NCI-H460 (cell line): Measurements from ENCODE around the gene CACNA1C. TPM values are rescaled to one million over a fixed set of nuclear protein-coding genes. Genes with fewer than 3 reads are reported as not detected.
"Not testable (repeated sequence)": the region's sequence is repeated elsewhere in the genome, so short reads cannot be mapped to it uniquely, and the experiment has no call there.

ENCODE experiments used
- DNase-seq: peaks from one replicate; pipeline ENCODE4 v3.0.0-alpha.2; 2016; ENCODE audit warnings: low read depth; ENCODE audit errors: extremely low read depth
- total RNA-seq: library from RNA; depleted of rRNA; stranded (reverse); fragments of >200 nt; shearing (Covaris generic); gene quantifications from 2 replicates; pipeline ENCODE4 v1.2.3, GENCODE V29; 2014; rRNA removed

CACNA1C gene
- total RNA-seq, 1 experiment from 2014 or later: 0.37 TPM

DNA sequence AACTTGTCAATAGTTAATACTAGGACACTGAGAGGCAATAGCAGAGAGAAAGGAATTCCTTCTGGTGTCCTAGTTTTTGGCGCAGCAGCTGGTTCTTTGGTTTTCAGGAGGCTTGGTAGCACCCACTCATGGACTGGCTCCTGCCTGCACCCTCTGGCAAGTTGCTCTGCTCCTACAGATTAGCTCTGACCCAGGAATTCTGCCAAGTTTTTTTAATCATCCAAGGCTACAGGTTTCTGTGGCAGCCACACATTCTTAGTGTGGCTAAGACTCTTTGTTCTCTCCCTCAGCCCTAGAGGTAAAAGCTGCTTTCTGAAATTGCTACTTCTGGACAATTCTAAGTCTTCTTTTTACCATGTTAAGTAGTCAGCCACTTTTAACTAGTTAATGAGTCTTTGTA lies 670.0 kb downstream of the CACNA1C start:
- DNase-seq: no peak

DNA sequence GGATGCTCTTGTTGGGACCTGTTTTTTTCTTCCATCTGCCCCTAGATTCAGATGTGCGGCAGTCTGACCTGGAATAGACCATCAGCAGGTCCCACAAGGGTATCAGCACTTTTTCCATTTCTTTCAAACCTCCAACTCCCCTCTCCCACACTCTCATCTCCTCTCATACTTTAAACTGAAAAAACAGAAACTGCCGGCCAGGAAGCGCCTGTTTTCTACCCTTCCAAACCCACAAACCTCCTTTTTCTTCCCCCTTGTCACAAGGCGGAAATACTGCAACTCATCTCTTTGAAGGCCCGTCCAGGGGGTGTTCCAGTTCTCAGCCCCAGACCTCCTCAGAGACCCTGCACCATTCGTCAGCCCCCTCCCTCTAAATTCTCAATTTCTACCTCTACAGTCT lies 679.5 kb downstream of the CACNA1C start:
- no peak for DNase-seq

- no peak for DNase-seq
Measured at GRCh38 chr12:2733493-2734355, 680.9 kb downstream of the CACNA1C start.

DNA sequence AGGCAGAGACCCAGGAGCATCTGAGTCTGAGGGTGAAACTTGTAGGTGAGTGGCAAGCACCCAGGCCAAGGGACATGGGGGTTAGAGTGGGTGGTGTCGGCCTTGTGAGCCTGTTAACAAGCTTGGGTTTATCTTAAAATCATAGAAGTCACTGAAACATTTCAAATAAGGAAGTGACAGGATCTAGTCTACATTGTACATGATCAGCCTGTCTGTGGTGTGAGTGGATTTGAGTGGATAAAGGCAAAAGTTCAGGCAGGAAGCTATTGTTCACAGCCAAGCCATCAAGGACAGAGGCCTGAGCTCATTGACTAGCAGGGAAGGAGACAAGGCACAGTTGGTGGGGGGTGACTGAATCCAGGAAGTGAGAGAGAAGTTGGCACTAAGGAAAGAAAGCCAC lies 682.6 kb downstream of the CACNA1C start:
- no peak for DNase-seq

DNA sequence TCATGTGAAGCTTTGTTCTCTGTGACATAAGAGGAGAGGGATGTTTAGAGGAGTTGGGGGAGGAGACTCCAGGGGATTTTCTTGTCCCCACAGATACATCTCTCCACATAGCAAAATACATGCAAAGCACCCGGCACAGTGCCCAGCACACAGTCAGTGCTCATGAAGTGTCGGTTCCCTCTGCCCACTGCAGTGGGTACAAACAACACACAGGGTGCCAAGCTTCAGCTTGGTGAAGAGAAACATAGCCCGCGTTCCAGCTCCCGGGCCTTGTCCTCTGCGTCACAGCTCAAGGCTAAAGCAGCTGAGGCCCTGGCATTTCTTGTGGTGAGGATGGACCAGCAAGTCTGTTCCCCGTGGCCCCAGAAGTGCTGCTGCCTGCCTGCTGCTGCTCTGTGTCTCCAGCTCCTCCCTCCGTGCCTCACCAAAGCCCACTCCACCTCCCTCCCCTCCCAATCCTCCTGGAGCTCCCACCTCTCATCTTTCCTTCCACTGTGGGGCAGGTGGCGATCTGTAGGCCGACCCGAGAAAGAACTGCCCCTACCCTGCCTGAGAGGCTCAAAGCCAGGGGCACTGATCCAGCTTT lies 685.0 kb downstream of the CACNA1C start:
- no peak for DNase-seq

DNA sequence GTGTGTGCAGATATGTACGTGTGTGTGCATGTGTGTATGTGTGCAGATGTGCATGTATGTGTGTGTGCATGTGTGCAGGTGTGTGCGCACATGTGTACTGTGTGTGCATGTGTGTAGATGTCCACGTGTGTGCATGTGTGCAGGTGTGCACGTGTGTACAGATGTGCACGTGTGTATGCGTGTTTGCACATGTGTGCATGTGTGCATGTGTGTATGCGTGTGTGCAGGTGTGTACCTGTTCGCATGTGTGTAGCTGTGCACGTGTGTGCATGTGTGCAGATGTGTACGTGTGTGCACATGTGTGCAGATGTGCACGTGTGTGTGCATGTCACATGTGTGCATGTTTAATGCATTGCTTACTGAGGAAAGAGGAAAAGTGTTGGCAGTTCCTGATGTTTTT lies 686.3 kb downstream of the CACNA1C start:
- DNase-seq: no peak

DNA sequence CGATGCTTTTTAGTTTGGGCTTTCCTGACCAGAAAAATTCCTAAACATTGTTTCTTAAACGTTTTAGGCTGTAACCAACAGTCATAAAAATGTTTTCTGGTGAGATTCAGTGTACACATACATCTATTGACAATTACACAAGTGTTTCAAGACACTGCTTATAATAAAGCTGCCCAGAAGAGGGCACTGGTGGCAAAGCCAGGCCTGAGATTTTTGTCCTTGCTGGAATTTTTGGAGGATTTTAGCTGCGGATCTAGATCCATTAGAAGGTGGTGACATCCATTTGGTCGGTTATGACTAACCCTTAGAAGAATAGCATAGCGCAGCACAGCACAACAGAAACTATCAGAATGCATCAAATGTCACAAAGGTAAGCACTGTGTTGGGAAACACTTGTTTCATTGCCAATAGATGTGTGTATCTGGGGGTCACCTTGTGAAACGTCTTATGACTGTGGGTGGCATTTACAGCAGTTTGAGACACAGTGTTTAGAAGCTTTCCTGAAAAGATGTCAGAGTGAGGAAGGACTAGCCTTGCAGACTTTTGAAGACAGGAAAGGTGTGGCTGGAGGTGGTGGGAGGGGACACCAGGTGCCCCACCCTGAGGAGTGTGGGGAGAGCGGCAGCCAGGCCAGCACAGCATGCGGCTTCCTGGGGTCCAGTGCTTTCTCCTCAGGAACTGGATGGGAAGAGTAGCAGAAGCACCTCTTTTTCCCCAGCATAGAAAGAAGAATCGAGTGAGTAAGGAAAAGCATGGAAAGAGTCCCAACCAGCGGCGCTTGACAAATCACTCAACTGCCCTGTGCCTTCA lies 687.2 kb downstream of the CACNA1C start:
- peak; percentile 12 for DNase-seq

DNA sequence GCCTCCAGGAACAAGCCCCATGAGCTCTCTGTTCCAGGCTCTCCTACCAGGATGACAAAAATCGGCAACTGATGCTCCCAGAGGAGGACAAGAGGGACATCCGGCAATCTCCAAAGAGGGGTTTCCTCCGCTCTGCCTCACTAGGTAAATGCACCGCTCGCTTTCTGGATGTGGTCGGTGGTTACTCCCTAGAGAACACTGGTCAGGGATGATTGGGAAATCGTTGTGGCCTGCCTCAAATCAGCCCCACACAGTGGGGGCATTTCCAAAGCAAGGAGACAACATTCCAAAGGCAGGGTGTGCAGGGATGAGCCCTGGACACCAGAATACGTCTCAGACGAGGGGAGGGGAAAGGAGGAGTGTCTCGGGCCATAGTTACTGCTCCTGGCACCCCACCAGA lies 689.2 kb downstream of the CACNA1C start:
- not testable (repeated sequence) for DNase-seq

GRCh38 chr12:2743478-2743877 lies 690.7 kb downstream of the CACNA1C start:
- no peak for DNase-seq

- DNase-seq: no peak
Measured at GRCh38 chr12:2745655-2746054, 692.9 kb downstream of the CACNA1C start.

Other genes starting within 250 kb of the CACNA1C start
- not detected in 2 replicates for gene LRTM2, start 232.4 kb upstream of the CACNA1C start, total RNA-seq
- gene CACNA2D4, start 134.3 kb upstream of the CACNA1C start, total RNA-seq: not detected in 2 replicates
- gene DCP1B, start 48.5 kb upstream of the CACNA1C start, total RNA-seq: 10.3 and 10.7 TPM in 2 replicates